Peyer's patch (tissue), 4 donors: ENCODE measurements around the gene DEFB126. TPM values are rescaled to one million over a fixed set of nuclear protein-coding genes. Genes with fewer than 3 reads are reported as not detected.
"Not testable (repeated sequence)": the region's sequence is repeated elsewhere in the genome, so short reads cannot be mapped to it uniquely, and the experiment has no call there.

Experiments
- DNase-seq, 3 donors: peaks; one replicate each; pipeline ENCODE4 v3.0.0-alpha.2; 2017 to 2019
- H3K27ac ChIP-seq, 4 donors: fragments of 200-600 bp; sonication (generic); one replicate each; pipeline ENCODE4 v1.5.1; 2016 to 2019
- H3K27me3 ChIP-seq, 2 donors: fragments of 200-600 bp; sonication (generic); one replicate each; pipeline ENCODE4 v1.5.1; 2019
- H3K36me3 ChIP-seq, 3 donors: fragments of 200-600 bp; sonication (generic); one replicate each; pipeline ENCODE4 v1.5.1; 2016 to 2019
- H3K4me1 ChIP-seq, 4 donors: fragments of 200-600 bp; sonication (generic); one replicate each; pipeline ENCODE4 v1.5.1; 2016 to 2019
- H3K4me3 ChIP-seq, 4 donors: fragments of 200-600 bp; sonication (generic); 1 replicate in 3 of 4; 2 replicates in 1 of 4; pipeline ENCODE4 v1.5.1; 2016 to 2019; ENCODE audit warnings: mild to moderate bottlenecking in 1 of 4
- H3K9me3 ChIP-seq, 4 donors: fragments of 200-600 bp; sonication (generic); one replicate each; pipeline ENCODE4 v1.5.1; 2016 to 2019; ENCODE audit warnings: mild to moderate bottlenecking in 1 of 4
- CTCF ChIP-seq, 6 experiments: fragments of 450-650 bp in 4 of 6; fragments of 200-600 bp in 2 of 6; sonication (generic) in 1 of 6; IDR thresholded peaks; one replicate each; pipeline ENCODE4 v1.5.1; 2017 to 2019; ENCODE audit warnings: antibody characterized with exemption in 6 of 6, mild to moderate bottlenecking in 3 of 6, moderate library complexity in 1 of 6
- POLR2A ChIP-seq, 2 donors: fragments of 450-650 bp; IDR thresholded peaks; one replicate each; pipeline ENCODE4 v1.5.1; 2017; ENCODE audit warnings: antibody characterized with exemption in 2 of 2, mild to moderate bottlenecking in 2 of 2, moderate library complexity in 2 of 2
- total RNA-seq, 4 donors: library from RNA; depleted of rRNA; stranded (reverse); fragments of >200 nt; gene quantifications; one replicate each; pipeline ENCODE4 v1.1.0, GENCODE V29; 2016

DEFB126 gene
- not detected for total RNA-seq

GRCh38 chr20:142290-142689 lies at the start of gene DEFB126:
DEFB126 (plus strand) TSS chr20:142590; CDS start chr20:142629, 39 bp downstream.
- Histone ChIP-seq H3K4me3 (no peak within 1 kb of the TSS), H3K9me3 (no peaks in the 10 kb centered on the region), H3K4me1 (no peaks in the 10 kb centered on the region), H3K36me3 (no peaks in the 10 kb centered on the region), H3K27me3 (no peaks in the 10 kb centered on the region), H3K27ac (no peak within 1 kb of the TSS)
- TF ChIP-seq POLR2A (IDR thresholded peaks at IDR 0.05) = no peak
- TF ChIP-seq CTCF (IDR thresholded peaks at IDR 0.05) = no peak
- DNase-seq = no peak

GRCh38 chr20:93641-94040 lies 48.7 kb upstream of the DEFB126 start:
- Histone ChIP-seq H3K4me1 (no peaks in the 10 kb centered on the region), H3K4me3 (no peak overlapping the region), H3K27me3 (no peaks in the 10 kb centered on the region), H3K36me3 (no peaks in the 10 kb centered on the region), H3K9me3 (peaks cover 0 to 2% (median 0%) of the 10 kb centered on the region in 4 donors), H3K27ac (no peak overlapping the region)
- DNase-seq = no peak
- TF ChIP-seq POLR2A (IDR thresholded peaks at IDR 0.05) = no peak
- TF ChIP-seq CTCF (IDR thresholded peaks at IDR 0.05) = no peak

- DNase-seq = no peak
- Histone ChIP-seq H3K27ac (no peak overlapping the region), H3K4me3 (no peak overlapping the region)
These were observed 47.2 kb upstream of the DEFB126 start for GRCh38 chr20:95215-95614.

GRCh38 chr20:97691-98090 lies 44.7 kb upstream of the DEFB126 start:
- not testable (repeated sequence) for H3K4me1 ChIP-seq, H3K4me3 ChIP-seq, H3K9me3 ChIP-seq, H3K27me3 ChIP-seq, H3K27ac ChIP-seq, DNase-seq, H3K36me3 ChIP-seq

More at GRCh38 chr20:95215-95614, 47.2 kb upstream of the DEFB126 start:
- H3K9me3 ChIP-seq = peaks cover 0 to 2% (median 0%) of the 10 kb centered on the region in 4 donors
- no peak for TF ChIP-seq POLR2A (IDR thresholded peaks at IDR 0.05)
- TF ChIP-seq CTCF (IDR thresholded peaks at IDR 0.05) = no peak
- H3K36me3 ChIP-seq = no peaks in the 10 kb centered on the region
- H3K4me1 ChIP-seq = no peaks in the 10 kb centered on the region
- no peaks in the 10 kb centered on the region for H3K27me3 ChIP-seq

GRCh38 chr20:101975-102374 lies 40.4 kb upstream of the DEFB126 start:
- Histone ChIP-seq H3K27ac (no peak overlapping the region), H3K36me3 (no peaks in the 10 kb centered on the region), H3K4me3 (no peak overlapping the region), H3K4me1 (no peaks in the 10 kb centered on the region), H3K9me3 (peaks cover 0 to 2% (median 0%) of the 10 kb centered on the region in 4 donors), H3K27me3 (no peaks in the 10 kb centered on the region)
- DNase-seq = no peak
- TF ChIP-seq CTCF (IDR thresholded peaks at IDR 0.05) = no peak
- TF ChIP-seq POLR2A (IDR thresholded peaks at IDR 0.05) = no peak

- no peaks in the 10 kb centered on the region for H3K4me1 ChIP-seq
- TF ChIP-seq CTCF (IDR thresholded peaks at IDR 0.05) (no peak), POLR2A (IDR thresholded peaks at IDR 0.05) (no peak)
- H3K27me3 ChIP-seq = no peaks in the 10 kb centered on the region
- no peaks in the 10 kb centered on the region for H3K36me3 ChIP-seq
- H3K27ac ChIP-seq = no peak overlapping the region
- no peaks in the 10 kb centered on the region for H3K9me3 ChIP-seq
- no peak for DNase-seq
- H3K4me3 ChIP-seq = no peak overlapping the region
These were observed 38.9 kb upstream of the DEFB126 start for GRCh38 chr20:103456-103855.
